Colonic mucosa (tissue), 4 donors: ENCODE measurements around the gene RHOJ. TPM values are rescaled to one million over a fixed set of nuclear protein-coding genes. Genes with fewer than 3 reads are reported as not detected.

Source experiments
- DNase-seq: peaks from one replicate; pipeline ENCODE4 v3.0.0-alpha.2; 2020
- H3K27ac ChIP-seq: fragments of 200-600 bp; one replicate; pipeline ENCODE4 v1.8.0; 2021
- H3K27me3 ChIP-seq: fragments of 200-600 bp; one replicate; pipeline ENCODE4 v1.8.0; 2021
- H3K36me3 ChIP-seq: fragments of 200-600 bp; one replicate; pipeline ENCODE4 v1.8.0; 2021
- H3K4me1 ChIP-seq: fragments of 200-600 bp; one replicate; pipeline ENCODE4 v1.8.0; 2021; ENCODE audit warnings: mild to moderate bottlenecking
- H3K4me3 ChIP-seq: fragments of 200-600 bp; one replicate; pipeline ENCODE4 v1.8.0; 2021
- H3K9ac ChIP-seq, 2 donors: one replicate each; pipeline ENCODE4 v1.7.0; 2013; ENCODE audit warnings: control low read depth in 2 of 2, low read depth in 2 of 2, low read length in 2 of 2
- H3K9me3 ChIP-seq: fragments of 200-600 bp; one replicate; pipeline ENCODE4 v1.8.0; 2021
- CTCF ChIP-seq: fragments of 200-600 bp; IDR thresholded peaks from one replicate; pipeline ENCODE4 v1.8.0; 2022; ENCODE audit warnings: antibody characterized with exemption, mild to moderate bottlenecking
- intact Hi-C: fragments of 100-400 bp; cut with DNase I; formaldehyde crosslinking; loops from one replicate; pipeline ENCODE4 v1.14.1; 2022
- total RNA-seq, 2 donors: library from RNA; stranded (reverse); fragmentation: NEBNext Ultra II Directional in 1 of 2; extraction: Animal tissue kit (Norgen Biotek cat#: 25700) in 1 of 2; gene quantifications; one replicate each; pipeline ENCODE4 v1.2.1, GENCODE V29; 2021
- donor health status: healthy.
- donor health status: DM: no; HTN: no; CAD: no.
- donor health status: DM: no; HTN: no; CAD: no.

The RHOJ gene
- total RNA-seq, 2 donors from 2014 or later, result 3.0 to 7.6 TPM

- Histone ChIP-seq H3K9ac (no peak overlapping the region), H3K27me3 (no peaks in the 10 kb centered on the region), H3K9me3 (no peaks in the 10 kb centered on the region), H3K36me3 (no peaks in the 10 kb centered on the region), H3K4me3 (no peak overlapping the region), H3K4me1 (no peaks in the 10 kb centered on the region), H3K27ac (no peak overlapping the region)
- TF ChIP-seq CTCF, result no peak
- DNase-seq, result no peak
- intact Hi-C loops, result no loop called here
Measured at GRCh38 chr14:63229330-63230059, 25.3 kb downstream of the RHOJ start.

GRCh38 chr14:63231766-63232165 is 27.5 kb downstream of the RHOJ start:
- H3K27me3 ChIP-seq, result no peaks in the 10 kb centered on the region
- H3K9ac ChIP-seq, result no peak overlapping the region
- DNase-seq, result no peak
- H3K27ac ChIP-seq, result no peak overlapping the region
- H3K4me1 ChIP-seq, result no peaks in the 10 kb centered on the region
- H3K4me3 ChIP-seq, result no peak overlapping the region
- intact Hi-C loops, result no loop called here
- H3K9me3 ChIP-seq, result no peaks in the 10 kb centered on the region
- H3K36me3 ChIP-seq, result no peaks in the 10 kb centered on the region
- TF ChIP-seq CTCF, result no peak

- no peak for DNase-seq
- TF ChIP-seq CTCF, result no peak
- H3K36me3 ChIP-seq, result no peaks in the 10 kb centered on the region
Measured at GRCh38 chr14:63237791-63238190, 33.5 kb downstream of the RHOJ start.

GRCh38 chr14:63240221-63240620 is 36.0 kb downstream of the RHOJ start:
- H3K27me3 ChIP-seq, result no peaks in the 10 kb centered on the region
- TF ChIP-seq CTCF, result no peak
- DNase-seq, result no peak
- no peaks in the 10 kb centered on the region for H3K36me3 ChIP-seq
- no peak overlapping the region for H3K4me3 ChIP-seq
- no peaks in the 10 kb centered on the region for H3K4me1 ChIP-seq
- intact Hi-C loops, result no loop called here
- no peak overlapping the region for H3K27ac ChIP-seq
- no peaks in the 10 kb centered on the region for H3K9me3 ChIP-seq
- H3K9ac ChIP-seq, result no peak overlapping the region

More at GRCh38 chr14:63237791-63238190, 33.5 kb downstream of the RHOJ start:
- H3K9me3 ChIP-seq, result no peaks in the 10 kb centered on the region
- H3K27me3 ChIP-seq, result no peaks in the 10 kb centered on the region
- intact Hi-C loops, result no loop called here
- H3K27ac ChIP-seq, result no peak overlapping the region
- H3K4me1 ChIP-seq, result no peaks in the 10 kb centered on the region
- no peak overlapping the region for H3K4me3 ChIP-seq
- no peak overlapping the region for H3K9ac ChIP-seq

DNA sequence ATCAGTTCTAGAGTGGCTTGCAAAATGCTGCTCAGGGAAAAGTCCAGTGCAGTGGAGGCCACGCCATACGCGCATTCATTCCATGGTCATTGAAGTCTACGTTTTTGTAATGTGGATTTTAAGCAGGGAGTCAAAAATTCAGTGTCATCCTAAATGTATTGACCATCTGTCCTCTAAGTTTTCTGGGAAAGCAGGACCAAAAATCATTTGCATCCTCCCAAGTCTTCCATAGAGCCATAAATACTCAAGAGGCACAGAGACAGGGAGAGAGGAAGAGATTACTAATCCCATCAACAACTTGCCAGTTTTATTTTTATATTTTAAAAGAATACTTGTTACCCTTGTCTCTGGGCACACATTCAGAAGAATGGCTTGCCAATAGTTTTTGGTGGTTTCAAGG is 36.9 kb downstream of the RHOJ start:
- no peak for DNase-seq
- no peaks in the 10 kb centered on the region for H3K4me1 ChIP-seq
- no peak overlapping the region for H3K27ac ChIP-seq
- H3K9ac ChIP-seq, result no peak overlapping the region
- TF ChIP-seq CTCF, result no peak
- H3K9me3 ChIP-seq, result no peaks in the 10 kb centered on the region
- no peaks in the 10 kb centered on the region for H3K27me3 ChIP-seq
- H3K36me3 ChIP-seq, result no peaks in the 10 kb centered on the region
- H3K4me3 ChIP-seq, result no peak overlapping the region
- intact Hi-C loops, result no loop called here
